ENCODE data around the gene APMAP.

APMAP gene, protein sequence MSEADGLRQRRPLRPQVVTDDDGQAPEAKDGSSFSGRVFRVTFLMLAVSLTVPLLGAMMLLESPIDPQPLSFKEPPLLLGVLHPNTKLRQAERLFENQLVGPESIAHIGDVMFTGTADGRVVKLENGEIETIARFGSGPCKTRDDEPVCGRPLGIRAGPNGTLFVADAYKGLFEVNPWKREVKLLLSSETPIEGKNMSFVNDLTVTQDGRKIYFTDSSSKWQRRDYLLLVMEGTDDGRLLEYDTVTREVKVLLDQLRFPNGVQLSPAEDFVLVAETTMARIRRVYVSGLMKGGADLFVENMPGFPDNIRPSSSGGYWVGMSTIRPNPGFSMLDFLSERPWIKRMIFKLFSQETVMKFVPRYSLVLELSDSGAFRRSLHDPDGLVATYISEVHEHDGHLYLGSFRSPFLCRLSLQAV
- 30.9 to 33.3 reads per million in 2 donors for total RNA-seq

- DNase-seq = peak; percentile 93 to 96 (median 94)
These were observed at the start of gene APMAP for GRCh38 chr20:24992487-24993205. Gene APMAP, minus strand, starts transcription at chr20:24992751. Its CDS starts 63 bp downstream, at chr20:24992688.

DNA sequence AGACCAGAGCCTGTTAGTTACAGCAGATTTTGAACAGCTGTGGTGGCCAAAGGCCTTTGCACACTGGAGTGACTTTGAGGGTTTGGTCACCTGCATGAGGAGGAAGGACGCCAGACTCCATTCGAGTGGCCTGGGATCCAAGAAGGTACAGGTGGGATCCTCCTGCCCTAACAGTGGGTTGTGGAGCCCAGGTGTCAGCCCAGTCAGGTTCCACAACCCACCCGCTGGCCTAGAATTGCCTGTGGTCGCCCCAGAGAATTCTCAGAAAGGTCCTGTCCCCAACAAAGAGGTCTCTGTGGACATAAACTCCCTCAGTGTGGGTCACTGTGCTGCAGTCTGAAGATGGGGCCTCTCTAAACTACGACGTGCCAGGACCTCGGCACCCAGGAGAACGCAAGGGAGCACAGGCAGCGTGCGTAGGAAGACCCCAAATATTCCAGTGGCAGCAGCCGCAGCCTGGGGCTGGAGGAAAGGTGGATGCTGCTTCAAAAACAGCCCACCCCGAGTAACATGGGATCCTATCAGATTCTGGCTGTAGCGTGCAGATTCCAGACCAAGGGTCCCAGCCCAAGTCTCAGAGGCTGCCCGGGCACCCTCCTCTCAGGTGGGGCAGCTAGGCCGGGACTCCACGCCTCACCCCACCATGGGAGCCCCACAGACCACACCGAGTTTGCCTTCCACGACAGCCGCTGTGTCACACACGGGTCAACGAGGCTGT lies 49.4 kb upstream of the APMAP start:
- no peak for DNase-seq

DNA sequence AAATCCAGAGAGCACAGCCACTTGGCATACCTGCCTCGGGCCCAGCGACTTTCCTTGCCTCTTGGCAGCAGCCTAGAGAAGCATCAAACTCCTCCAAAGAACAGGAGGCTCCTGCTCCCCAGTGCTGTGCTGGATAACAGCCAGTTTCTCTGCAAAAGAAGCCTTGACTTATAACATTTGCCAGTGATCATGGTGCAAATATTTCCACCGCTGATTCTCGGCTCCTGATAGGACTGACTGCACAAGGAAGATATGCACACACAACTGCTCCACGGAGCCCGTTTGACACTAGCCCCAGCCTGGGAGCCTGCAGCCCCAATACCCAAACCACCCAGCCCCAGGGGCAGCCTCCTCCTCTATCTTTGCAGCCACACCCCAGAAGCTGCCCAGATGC lies 47.9 kb upstream of the APMAP start:
- DNase-seq = no peak

GRCh38 chr20:25039697-25040437 lies 47.3 kb upstream of the APMAP start:
- no peak for DNase-seq

- DNase-seq = no peak
These were observed 46.1 kb upstream of the APMAP start for GRCh38 chr20:25038591-25039015.

DNA sequence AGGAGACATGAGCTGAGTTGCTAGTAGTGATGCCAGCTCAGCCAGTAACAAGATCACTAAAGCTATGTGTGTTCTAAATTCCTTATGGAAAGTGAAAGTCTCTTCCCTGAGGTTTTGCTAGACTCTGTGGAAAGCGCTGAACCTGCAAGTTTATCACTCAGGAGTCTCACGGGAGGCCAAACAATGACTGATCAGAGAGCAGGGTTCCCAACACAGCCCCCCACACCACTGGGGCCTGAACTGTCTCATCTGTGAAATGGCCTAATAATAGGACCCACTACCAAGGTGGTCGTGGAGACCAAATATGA lies 45.5 kb upstream of the APMAP start:
- no peak for DNase-seq

- DNase-seq = no peak
These were observed 44.9 kb upstream of the APMAP start for GRCh38 chr20:25037288-25038102.

DNA sequence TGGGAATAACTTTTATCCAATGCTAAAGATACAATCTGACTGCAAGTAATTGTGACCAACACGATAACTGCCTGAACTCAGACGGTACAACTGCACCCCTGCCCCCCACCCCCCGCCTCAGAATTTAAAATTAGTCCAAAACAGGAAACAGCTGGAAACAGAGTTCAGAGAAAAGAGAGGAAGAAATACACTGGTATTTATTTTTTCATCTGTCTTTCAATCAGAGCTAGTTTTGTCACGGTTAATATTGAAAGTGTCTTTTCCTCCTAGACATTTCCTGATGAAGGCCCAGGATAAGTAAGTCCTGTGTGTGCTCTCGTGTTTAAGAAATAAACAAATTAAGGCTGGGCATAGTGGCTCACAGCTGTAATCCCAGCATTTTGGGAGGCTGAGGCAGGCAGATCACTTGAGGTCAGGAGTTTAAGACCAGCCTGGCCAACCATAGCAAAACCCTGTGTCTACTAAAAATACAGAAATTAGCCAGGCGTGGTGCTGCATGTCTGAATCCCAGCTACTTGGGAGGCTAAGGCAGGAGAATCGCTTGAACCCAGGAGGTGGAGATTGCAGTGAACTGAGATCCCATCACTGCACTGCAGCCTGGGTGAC lies 43.9 kb upstream of the APMAP start:
- DNase-seq = no peak

- DNase-seq = peak in 1 of 5 experiments; percentile 62
These were observed 43.4 kb upstream of the APMAP start for GRCh38 chr20:25035921-25036320.

DNA sequence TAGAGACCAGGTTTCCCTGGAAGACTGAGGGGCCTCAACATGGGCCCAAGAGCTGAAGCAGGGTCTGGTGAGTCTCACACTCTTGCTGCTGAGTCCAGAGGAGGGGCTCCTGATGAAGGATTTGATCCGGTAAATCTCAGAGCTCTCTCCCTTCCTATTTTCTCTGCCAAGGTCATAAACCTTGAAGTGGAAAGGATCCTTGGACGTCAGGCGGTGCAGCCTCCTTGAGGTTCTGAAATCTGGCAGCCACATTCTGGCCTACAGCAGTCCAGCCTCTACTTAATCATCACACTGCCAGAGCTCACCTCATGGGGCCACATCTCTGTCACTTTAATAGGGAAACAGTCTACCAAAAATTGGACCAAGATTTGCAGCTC lies 41.4 kb upstream of the APMAP start:
- no peak for DNase-seq

GRCh38 chr20:25033265-25033923 lies 40.8 kb upstream of the APMAP start:
- no peak for DNase-seq

DNA sequence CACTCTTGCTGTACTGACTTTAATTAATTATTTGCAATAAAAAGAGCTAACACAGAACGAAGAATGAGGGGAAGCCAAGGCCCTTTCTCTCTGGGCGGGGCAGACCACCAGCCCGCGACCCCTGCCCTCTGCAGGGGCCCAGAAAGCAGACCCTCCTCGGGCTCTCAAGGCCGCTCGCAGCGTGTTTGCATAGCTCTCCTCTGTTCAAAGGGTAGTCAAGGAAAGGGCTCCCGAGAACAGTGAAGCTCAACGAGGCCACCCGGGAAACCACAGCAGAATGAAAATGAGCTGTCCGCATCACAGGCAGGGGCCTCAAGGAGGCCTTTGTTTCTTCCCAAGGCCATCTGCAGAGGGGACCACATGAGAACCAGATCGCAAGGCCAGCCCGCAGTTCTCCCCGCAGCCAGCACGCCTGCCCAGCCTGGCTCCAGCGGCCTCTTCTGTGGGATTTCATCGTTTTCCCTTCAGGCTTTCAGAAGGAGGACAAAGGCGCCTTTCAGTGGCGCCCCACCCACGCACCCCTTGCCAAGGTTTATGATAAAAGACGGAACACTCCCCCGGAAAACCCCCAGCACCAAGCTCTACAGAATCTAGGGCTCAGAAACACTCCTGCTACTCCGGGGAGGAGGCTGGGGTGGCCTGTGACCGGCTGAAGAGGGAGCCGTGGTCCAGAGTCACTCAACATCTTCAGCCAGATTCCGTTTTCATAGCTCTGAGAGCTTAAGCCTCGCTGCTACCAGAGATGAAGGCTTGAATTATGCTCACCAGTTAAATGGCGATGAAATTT lies 40.1 kb upstream of the APMAP start:
- no peak for DNase-seq

DNA sequence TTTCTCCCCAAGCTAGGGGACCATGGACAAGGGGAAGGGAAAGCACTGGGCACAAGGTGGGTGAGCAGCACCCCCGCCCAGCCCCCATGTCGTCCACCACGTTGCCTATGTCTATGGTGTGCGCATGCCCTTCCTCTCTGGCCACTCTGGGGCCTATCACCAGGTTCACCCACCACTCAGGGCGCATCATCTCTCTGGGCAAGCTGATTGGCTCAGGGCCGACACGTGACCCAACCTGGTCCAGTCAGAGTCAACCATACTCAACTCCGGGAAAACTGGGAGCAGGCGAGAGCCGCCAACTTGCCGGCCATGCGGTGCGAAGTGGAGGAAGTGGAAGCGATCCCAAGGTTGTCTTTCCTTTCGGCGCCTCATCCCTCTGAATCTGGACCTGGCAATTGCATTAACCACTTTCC lies 39.5 kb upstream of the APMAP start:
- no peak for DNase-seq

- no peak for DNase-seq
These were observed 38.7 kb upstream of the APMAP start for GRCh38 chr20:25031241-25031640.

- DNase-seq = no peak
These were observed 38.2 kb upstream of the APMAP start for GRCh38 chr20:25030649-25031207.

DNA sequence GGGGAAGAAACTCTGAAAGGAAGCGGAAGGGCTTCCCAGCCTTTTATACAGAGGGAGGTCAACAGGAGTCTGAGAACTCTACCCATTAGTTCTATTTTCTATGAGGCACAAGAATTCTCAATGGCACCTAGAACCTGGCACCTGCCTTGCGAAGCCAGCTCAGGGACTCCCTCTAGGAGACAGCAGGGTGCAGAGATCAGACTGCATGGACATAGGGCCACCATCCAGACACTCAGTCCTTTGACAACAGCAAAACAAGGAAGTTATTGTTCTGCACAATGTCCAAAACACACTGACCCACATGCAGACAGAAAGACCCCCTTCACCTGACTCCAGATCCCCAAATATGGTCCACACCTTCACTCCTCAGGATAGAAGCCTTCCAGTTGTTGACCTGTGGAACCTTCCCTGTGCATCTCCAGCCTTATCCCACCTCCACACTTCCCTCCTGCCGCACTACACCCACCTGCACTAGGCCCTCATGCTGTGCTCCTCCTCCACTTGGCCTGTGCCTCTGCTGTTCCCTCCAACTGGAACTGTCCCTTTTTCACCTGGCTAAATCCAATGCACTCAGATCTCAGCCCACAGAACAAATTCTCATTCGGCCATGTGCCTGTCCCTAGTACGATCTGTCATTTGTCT lies 37.6 kb upstream of the APMAP start:
- no peak for DNase-seq

DNA sequence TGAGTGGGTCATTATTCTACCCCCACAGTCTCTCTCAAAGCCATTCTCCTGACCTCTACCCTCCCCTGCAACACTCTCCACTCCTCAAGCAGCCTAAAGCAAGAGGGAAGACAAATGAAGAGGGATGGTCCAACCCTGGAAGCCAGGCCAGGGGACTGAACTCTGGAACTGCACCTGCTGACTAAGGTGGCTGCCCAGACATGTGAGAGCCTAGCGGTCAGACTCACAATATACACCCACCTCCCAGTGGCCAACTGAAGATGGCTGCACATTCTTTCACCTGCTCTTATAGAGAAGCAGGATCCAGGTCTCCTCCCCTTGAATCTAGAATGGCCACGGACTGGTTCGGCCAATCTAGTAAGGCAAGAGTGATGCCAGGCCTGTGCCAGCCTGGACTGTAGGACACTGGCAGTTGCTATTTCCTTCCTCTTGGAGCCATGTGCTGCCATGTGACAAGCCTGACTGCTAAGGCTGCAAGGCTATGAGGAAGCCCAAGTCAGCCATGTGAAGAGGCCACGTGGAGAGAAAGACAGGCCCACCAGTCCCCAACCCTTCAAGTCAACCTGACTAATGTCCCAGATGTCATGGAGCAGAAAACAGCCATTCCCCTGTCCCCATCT lies 33.5 kb upstream of the APMAP start:
- DNase-seq = no peak

GRCh38 chr20:25025091-25025861 lies 32.7 kb upstream of the APMAP start:
- no peak for DNase-seq
